H1 (cell line): ENCODE data around the gene C18orf63. TPM values are rescaled to one million over a fixed set of nuclear protein-coding genes. Genes with fewer than 3 reads are reported as not detected.

Experiments used
- CTCF ChIA-PET: fragments of 300-600 bp; sonication (Branson Sonifier 250); formaldehyde crosslinking; loops from one replicate; lab custom pipeline; 2021; ENCODE audit not compliant: partially characterized antibody; lab: Charles Lee
- POLR2A ChIA-PET: fragments of 300-600 bp; sonication (Branson Sonifier 250); formaldehyde crosslinking; loops from one replicate; lab custom pipeline; 2021; ENCODE audit warnings: inconsistent platforms; ENCODE audit not compliant: partially characterized antibody; lab: Charles Lee
- DNase-seq, 2 experiments: peaks; one replicate each; pipeline versions ENCODE4 v3.0.0 to v3.0.0-alpha.2; 2010 to 2022; ENCODE audit warnings: low spot score in 2 of 2, low read depth in 1 of 2, mixed read lengths in 1 of 2
- FAIRE-seq: peaks from 2 replicates; lab custom pipeline; 2011; peaks lifted over from hg19 to GRCh38; lab: Jason Lieb, UNC
- H2AFZ ChIP-seq: 2 replicates; pipeline ENCODE4 v1.8.1; 2012; ENCODE audit warnings: low read length, inconsistent platforms
- H2AK5ac ChIP-seq: 2 replicates; pipeline ENCODE4 v1.6.1; 2013; ENCODE audit warnings: low read depth, low read length
- H2BK120ac ChIP-seq: replicated peaks from 2 replicates; pipeline ENCODE3; 2013; ENCODE audit warnings: low read depth, low read length, inconsistent platforms
- H2BK12ac ChIP-seq: 2 replicates; pipeline ENCODE4 v1.6.1; 2013; ENCODE audit warnings: low read depth, low read length
- H2BK15ac ChIP-seq: 2 replicates; pipeline ENCODE4 v1.6.1; 2013; ENCODE audit warnings: low read length
- H2BK20ac ChIP-seq: 2 replicates; pipeline ENCODE4 v1.6.1; 2013; ENCODE audit warnings: low read length
- H2BK5ac ChIP-seq: 2 replicates; pipeline ENCODE4 v1.6.1; 2013; ENCODE audit warnings: low read depth, low read length
- H3K14ac ChIP-seq: 2 replicates; pipeline ENCODE4 v1.6.1; 2013; ENCODE audit warnings: inconsistent platforms; ENCODE audit not compliant: insufficient read length
- H3K18ac ChIP-seq: 2 replicates; pipeline ENCODE4 v1.6.1; 2013; ENCODE audit warnings: low read length; ENCODE audit errors: extremely low read depth
- H3K23ac ChIP-seq: 2 replicates; pipeline ENCODE4 v1.6.1; 2013; ENCODE audit warnings: inconsistent platforms; ENCODE audit not compliant: insufficient read length
- H3K23me2 ChIP-seq: 2 replicates; pipeline ENCODE4 v1.6.1; 2013; ENCODE audit warnings: low read depth, low read length
- H3K27ac ChIP-seq: 2 replicates; pipeline ENCODE4 v1.6.1; 2011; ENCODE audit warnings: low read depth, low read length, inconsistent platforms
- H3K27me3 ChIP-seq, 4 experiments: replicated peaks in 1 of 4; 1 replicate in 1 of 4; 2 replicates in 3 of 4; pipeline versions ENCODE4 v1.6.1 to v1.8.1; 2011 to 2013; ENCODE audit warnings: low read length in 3 of 4, mild to moderate bottlenecking in 3 of 4, inconsistent platforms in 2 of 4, mixed read lengths in 2 of 4, moderate library complexity in 1 of 4; ENCODE audit not compliant: control insufficient read depth in 3 of 4, insufficient read depth in 3 of 4; ENCODE audit errors: extremely low read depth in 1 of 4
- H3K36me3 ChIP-seq, 4 experiments: 2 replicates each; pipeline versions ENCODE4 v1.6.1 to v1.8.1; 2011 to 2013; ENCODE audit warnings: mild to moderate bottlenecking in 4 of 4, low read length in 3 of 4, moderate library complexity in 2 of 4, control low read depth in 1 of 4, inconsistent platforms in 1 of 4; ENCODE audit not compliant: insufficient read depth in 4 of 4, control insufficient read depth in 2 of 4
- H3K4ac ChIP-seq: replicated peaks from 2 replicates; pipeline ENCODE3; 2013; ENCODE audit warnings: low read length, low read depth, mixed read lengths, inconsistent platforms; ENCODE audit not compliant: insufficient read length
- H3K4me1 ChIP-seq, 4 experiments: replicated peaks in 1 of 4; 1 replicate in 1 of 4; 2 replicates in 3 of 4; pipeline versions ENCODE4 v1.6.1 to v1.8.1; 2011 to 2013; ENCODE audit warnings: low read length in 3 of 4, inconsistent platforms in 2 of 4, mixed read lengths in 1 of 4; ENCODE audit not compliant: insufficient read depth in 4 of 4, control insufficient read depth in 3 of 4
- H3K4me2 ChIP-seq, 2 experiments: 2 replicates each; pipeline versions ENCODE4 v1.6.1 to v1.8.1; 2011 to 2013; ENCODE audit warnings: low read depth in 2 of 2, low read length in 2 of 2, control low read depth in 1 of 2, inconsistent platforms in 1 of 2, mild to moderate bottlenecking in 1 of 2; ENCODE audit not compliant: insufficient read depth in 1 of 2
- H3K4me3 ChIP-seq, 4 experiments: fragments of 200-600, 300-600 bp in 1 of 4; sonication (generic), shearing (Covaris generic), sonication (Bioruptor Twin) in 1 of 4; 2 replicates each; pipeline versions ENCODE4 v1.5.1 to v1.8.1; 2011 to 2016; ENCODE audit warnings: low read length in 4 of 4, low read depth in 3 of 4, control low read depth in 2 of 4, inconsistent platforms in 2 of 4, mild to moderate bottlenecking in 2 of 4, mixed read lengths in 1 of 4, moderate library complexity in 1 of 4; ENCODE audit not compliant: insufficient read depth in 2 of 4; ENCODE audit errors: extremely low read depth in 1 of 4
- H3K56ac ChIP-seq: replicated peaks from 2 replicates; pipeline ENCODE3; 2013; ENCODE audit warnings: low read depth, mild to moderate bottlenecking, mixed read lengths, low read length, inconsistent platforms; ENCODE audit not compliant: insufficient read length
- H3K79me1 ChIP-seq: 2 replicates; pipeline ENCODE4 v1.6.1; 2013; ENCODE audit warnings: low read depth, low read length, control low read depth
- H3K79me2 ChIP-seq, 2 experiments: 2 replicates each; pipeline versions ENCODE4 v1.6.1 to v1.8.1; 2012 to 2013; ENCODE audit warnings: low read length in 2 of 2, mild to moderate bottlenecking in 2 of 2, inconsistent platforms in 1 of 2; ENCODE audit not compliant: insufficient read depth in 2 of 2, control insufficient read depth in 1 of 2
- H3K9ac ChIP-seq, 4 experiments: replicated peaks in 1 of 4; 1 replicate in 1 of 4; 2 replicates in 3 of 4; pipeline versions ENCODE4 v1.6.1 to v1.8.1; 2011 to 2013; ENCODE audit warnings: low read depth in 3 of 4, low read length in 3 of 4, control low read depth in 2 of 4, mild to moderate bottlenecking in 2 of 4, moderate library complexity in 2 of 4, inconsistent platforms in 1 of 4; ENCODE audit errors: extremely low read depth in 1 of 4
- H3K9me3 ChIP-seq, 2 experiments: 2 replicates each; pipeline versions ENCODE4 v1.6.1 to v1.8.1; 2012 to 2013; ENCODE audit warnings: mild to moderate bottlenecking in 2 of 2, moderate library complexity in 2 of 2, control low read depth in 1 of 2, inconsistent platforms in 1 of 2, low read depth in 1 of 2, low read length in 1 of 2, mixed read lengths in 1 of 2; ENCODE audit not compliant: insufficient read depth in 2 of 2
- H4K20me1 ChIP-seq, 2 experiments: replicated peaks in 1 of 2; 2 replicates each; pipeline versions ENCODE3 to v1.8.1; 2011 to 2013; ENCODE audit warnings: inconsistent platforms in 2 of 2, low read length in 2 of 2, mild to moderate bottlenecking in 1 of 2; ENCODE audit not compliant: insufficient read depth in 2 of 2, control insufficient read depth in 1 of 2
- H4K5ac ChIP-seq: 2 replicates; pipeline ENCODE4 v1.6.1; 2013; ENCODE audit warnings: low read length, low read depth, mixed read lengths, inconsistent platforms; ENCODE audit not compliant: insufficient read length
- H4K8ac ChIP-seq: 2 replicates; pipeline ENCODE4 v1.8.0; 2013; ENCODE audit warnings: mild to moderate bottlenecking, moderate library complexity, low read length, inconsistent platforms; ENCODE audit not compliant: insufficient read depth; ENCODE audit errors: extremely low read depth
- H4K91ac ChIP-seq: replicated peaks from 2 replicates; pipeline ENCODE3; 2013; ENCODE audit warnings: low read length, mixed read lengths, inconsistent platforms; ENCODE audit not compliant: insufficient read length
- EGR1 ChIP-seq: IDR thresholded peaks from 2 replicates; pipeline ENCODE4 v1.6.1; 2011; ENCODE audit warnings: low read depth, low read length, borderline replicate concordance
- KDM5A ChIP-seq: fragments of 200-600 bp; IDR thresholded peaks from 2 replicates; pipeline ENCODE4 v1.7.1; 2012; ENCODE audit warnings: mild to moderate bottlenecking, low read length, inconsistent platforms, mixed read lengths
- RNF2 ChIP-seq: fragments of 200-900, 300-1000 bp; sonication (generic); IDR thresholded peaks from 2 replicates; pipeline ENCODE4 v1.7.1; 2016; ENCODE audit warnings: borderline replicate concordance, low read depth, mild to moderate bottlenecking, antibody characterized with exemption, low read length; ENCODE audit not compliant: poor library complexity, severe bottlenecking; ENCODE audit errors: missing control alignments
- WGBS, 2 experiments: shearing (Covaris generic) in 1 of 2; methylation state at CpG; one replicate each; pipeline versions ENCODE4 v1.1.6 to v1.1.7; 2013 to 2015; ENCODE audit warnings: low lambda C conversion rate in 2 of 2, mixed read lengths in 2 of 2, inconsistent platforms in 1 of 2, low coverage in 1 of 2, missing lambda C conversion rate in 1 of 2; ENCODE audit not compliant: insufficient replicate concordance in 2 of 2, insufficient coverage in 1 of 2, insufficient read length in 1 of 2; ENCODE audit errors: extremely low coverage in 1 of 2, missing lambda C conversion rate in 1 of 2; 5-methylcytosine and 5-hydroxymethylcytosine counted together
- polyA plus RNA-seq, 7 experiments: library from polyadenylated mRNA; depleted of rRNA in 3 of 7; stranded (reverse) in 5 of 7; unstranded in 2 of 7; fragments of >200 nt in 5 of 7; fragments of 200-250 nt in 2 of 7; gene quantifications; 1 replicate in 5 of 7; 2 replicates in 1 of 7; 4 replicates in 1 of 7; pipeline versions ENCODE4 v1.2.1 to v1.2.3, GENCODE V29; 2011 to 2013; ENCODE audit warnings: missing spikeins in 2 of 7, mixed read lengths in 2 of 7
- total RNA-seq: library from RNA; stranded (reverse); fragmentation: NEBNext Ultra II Directional; extraction: Animal tissue kit (Norgen Biotek cat#: 25700); gene quantifications from 2 replicates; pipeline ENCODE4 v1.2.1, GENCODE V29; 2021

The C18orf63 gene
- total and polyA plus RNA-seq, 2 of the 8 experiments (the other 6 are each of a cell fraction or from before 2014, with no cell fraction given), result not detected

- Histone ChIP-seq H4K8ac (no peak overlapping the region), H3K79me2 (peaks cover 12 to 80% of the 10 kb centered on the region in 2 experiments), H3K14ac (no peak overlapping the region), H4K91ac (no peak overlapping the region), H2AFZ (no peak overlapping the region), H2AK5ac (no peak overlapping the region), H2BK15ac (no peak overlapping the region), H3K18ac (no peak overlapping the region), H3K4me3 (no peak overlapping the region), H2BK12ac (no peak overlapping the region; the same call in 1 of the 2 replicates), H3K23ac (no peak overlapping the region), H3K27ac (no peak overlapping the region), H3K79me1 (peaks cover 15% of the 10 kb centered on the region), H3K9me3 (no peaks in the 10 kb centered on the region), H3K9ac (no peak overlapping the region), H3K23me2 (peaks cover 6% of the 10 kb centered on the region; the same call in 1 of the 2 replicates), H3K56ac (no peak overlapping the region), H3K4me1 (peaks cover 25 to 53% (median 39%) of the 10 kb centered on the region in 4 experiments), H3K4me2 (no peak overlapping the region; a peak in 1 of 4 replicates), H4K20me1 (no peaks in the 10 kb centered on the region), H3K4ac (no peak overlapping the region), H3K27me3 (no peaks in the 10 kb centered on the region), H4K5ac (no peak overlapping the region), H2BK120ac (no peak overlapping the region), H3K36me3 (no peaks in the 10 kb centered on the region), H2BK5ac (peak overlapping the region; percentile 74; the same call in 1 of the 2 replicates), H2BK20ac (peak overlapping the region; percentile 23; the same call in 1 of the 2 replicates)
- FAIRE-seq (no peak), DNase-seq (no peak)
- ChIA-PET POLR2A (interaction anchor here (1.4 to 2.4 kb wide), 2 partner anchors 10 to 11 kb away, joined by 5 to 6 read pairs; no protein-coding TSS in a partner anchor), CTCF (interaction anchor here (0.6 to 1.6 kb wide), 6 partner anchors 10 to 88 kb away, joined by 3 to 9 read pairs (median 4); no protein-coding TSS in a partner anchor)
- TF ChIP-seq KDM5A, result no peak
- TF ChIP-seq EGR1, result no peak
- TF ChIP-seq RNF2, result no peak
- 100% methylated on average over 1 of the region's 1 CpG; no CpG with 5 or more reads in 1 of the 2 experiments for WGBS, 2 experiments
Observed at GRCh38 chr18:74284980-74285355, 30.7 kb upstream of the C18orf63 start.
